H1 (cell line): ENCODE data around the gene CELF1. TPM values are rescaled to one million over a fixed set of nuclear protein-coding genes. Genes with fewer than 3 reads are reported as not detected.

Source experiments
- CTCF ChIA-PET: fragments of 300-600 bp; sonication (Branson Sonifier 250); formaldehyde crosslinking; loops from one replicate; lab custom pipeline; 2021; ENCODE audit not compliant: partially characterized antibody; lab: Charles Lee
- POLR2A ChIA-PET: fragments of 300-600 bp; sonication (Branson Sonifier 250); formaldehyde crosslinking; loops from one replicate; lab custom pipeline; 2021; ENCODE audit warnings: inconsistent platforms; ENCODE audit not compliant: partially characterized antibody; lab: Charles Lee
- DNase-seq, 2 experiments: peaks; one replicate each; pipeline versions ENCODE4 v3.0.0 to v3.0.0-alpha.2; 2010 to 2022; ENCODE audit warnings: low spot score in 2 of 2, low read depth in 1 of 2, mixed read lengths in 1 of 2
- FAIRE-seq: peaks from 2 replicates; lab custom pipeline; 2011; peaks lifted over from hg19 to GRCh38; lab: Jason Lieb, UNC
- H2AFZ ChIP-seq: 2 replicates; pipeline ENCODE4 v1.8.1; 2012; ENCODE audit warnings: low read length, inconsistent platforms
- H2AK5ac ChIP-seq: 2 replicates; pipeline ENCODE4 v1.6.1; 2013; ENCODE audit warnings: low read depth, low read length
- H2BK120ac ChIP-seq: replicated peaks from 2 replicates; pipeline ENCODE3; 2013; ENCODE audit warnings: low read depth, low read length, inconsistent platforms
- H2BK12ac ChIP-seq: 2 replicates; pipeline ENCODE4 v1.6.1; 2013; ENCODE audit warnings: low read depth, low read length
- H2BK15ac ChIP-seq: 2 replicates; pipeline ENCODE4 v1.6.1; 2013; ENCODE audit warnings: low read length
- H2BK20ac ChIP-seq: 2 replicates; pipeline ENCODE4 v1.6.1; 2013; ENCODE audit warnings: low read length
- H2BK5ac ChIP-seq: 2 replicates; pipeline ENCODE4 v1.6.1; 2013; ENCODE audit warnings: low read depth, low read length
- H3K14ac ChIP-seq: 2 replicates; pipeline ENCODE4 v1.6.1; 2013; ENCODE audit warnings: inconsistent platforms; ENCODE audit not compliant: insufficient read length
- H3K18ac ChIP-seq: 2 replicates; pipeline ENCODE4 v1.6.1; 2013; ENCODE audit warnings: low read length; ENCODE audit errors: extremely low read depth
- H3K23ac ChIP-seq: 2 replicates; pipeline ENCODE4 v1.6.1; 2013; ENCODE audit warnings: inconsistent platforms; ENCODE audit not compliant: insufficient read length
- H3K23me2 ChIP-seq: 2 replicates; pipeline ENCODE4 v1.6.1; 2013; ENCODE audit warnings: low read depth, low read length
- H3K27ac ChIP-seq: 2 replicates; pipeline ENCODE4 v1.6.1; 2011; ENCODE audit warnings: low read depth, low read length, inconsistent platforms
- H3K27me3 ChIP-seq, 4 experiments: replicated peaks in 1 of 4; 1 replicate in 1 of 4; 2 replicates in 3 of 4; pipeline versions ENCODE4 v1.6.1 to v1.8.1; 2011 to 2013; ENCODE audit warnings: low read length in 3 of 4, mild to moderate bottlenecking in 3 of 4, inconsistent platforms in 2 of 4, mixed read lengths in 2 of 4, moderate library complexity in 1 of 4; ENCODE audit not compliant: control insufficient read depth in 3 of 4, insufficient read depth in 3 of 4; ENCODE audit errors: extremely low read depth in 1 of 4
- H3K36me3 ChIP-seq, 4 experiments: 2 replicates each; pipeline versions ENCODE4 v1.6.1 to v1.8.1; 2011 to 2013; ENCODE audit warnings: mild to moderate bottlenecking in 4 of 4, low read length in 3 of 4, moderate library complexity in 2 of 4, control low read depth in 1 of 4, inconsistent platforms in 1 of 4; ENCODE audit not compliant: insufficient read depth in 4 of 4, control insufficient read depth in 2 of 4
- H3K4ac ChIP-seq: replicated peaks from 2 replicates; pipeline ENCODE3; 2013; ENCODE audit warnings: low read length, low read depth, mixed read lengths, inconsistent platforms; ENCODE audit not compliant: insufficient read length
- H3K4me1 ChIP-seq, 4 experiments: replicated peaks in 1 of 4; 1 replicate in 1 of 4; 2 replicates in 3 of 4; pipeline versions ENCODE4 v1.6.1 to v1.8.1; 2011 to 2013; ENCODE audit warnings: low read length in 3 of 4, inconsistent platforms in 2 of 4, mixed read lengths in 1 of 4; ENCODE audit not compliant: insufficient read depth in 4 of 4, control insufficient read depth in 3 of 4
- H3K4me2 ChIP-seq, 2 experiments: 2 replicates each; pipeline versions ENCODE4 v1.6.1 to v1.8.1; 2011 to 2013; ENCODE audit warnings: low read depth in 2 of 2, low read length in 2 of 2, control low read depth in 1 of 2, inconsistent platforms in 1 of 2, mild to moderate bottlenecking in 1 of 2; ENCODE audit not compliant: insufficient read depth in 1 of 2
- H3K4me3 ChIP-seq, 4 experiments: fragments of 200-600, 300-600 bp in 1 of 4; sonication (generic), shearing (Covaris generic), sonication (Bioruptor Twin) in 1 of 4; 2 replicates each; pipeline versions ENCODE4 v1.5.1 to v1.8.1; 2011 to 2016; ENCODE audit warnings: low read length in 4 of 4, low read depth in 3 of 4, control low read depth in 2 of 4, inconsistent platforms in 2 of 4, mild to moderate bottlenecking in 2 of 4, mixed read lengths in 1 of 4, moderate library complexity in 1 of 4; ENCODE audit not compliant: insufficient read depth in 2 of 4; ENCODE audit errors: extremely low read depth in 1 of 4
- H3K56ac ChIP-seq: replicated peaks from 2 replicates; pipeline ENCODE3; 2013; ENCODE audit warnings: low read depth, mild to moderate bottlenecking, mixed read lengths, low read length, inconsistent platforms; ENCODE audit not compliant: insufficient read length
- H3K79me1 ChIP-seq: 2 replicates; pipeline ENCODE4 v1.6.1; 2013; ENCODE audit warnings: low read depth, low read length, control low read depth
- H3K79me2 ChIP-seq, 2 experiments: 2 replicates each; pipeline versions ENCODE4 v1.6.1 to v1.8.1; 2012 to 2013; ENCODE audit warnings: low read length in 2 of 2, mild to moderate bottlenecking in 2 of 2, inconsistent platforms in 1 of 2; ENCODE audit not compliant: insufficient read depth in 2 of 2, control insufficient read depth in 1 of 2
- H3K9ac ChIP-seq, 4 experiments: replicated peaks in 1 of 4; 1 replicate in 1 of 4; 2 replicates in 3 of 4; pipeline versions ENCODE4 v1.6.1 to v1.8.1; 2011 to 2013; ENCODE audit warnings: low read depth in 3 of 4, low read length in 3 of 4, control low read depth in 2 of 4, mild to moderate bottlenecking in 2 of 4, moderate library complexity in 2 of 4, inconsistent platforms in 1 of 4; ENCODE audit errors: extremely low read depth in 1 of 4
- H3K9me3 ChIP-seq, 2 experiments: 2 replicates each; pipeline versions ENCODE4 v1.6.1 to v1.8.1; 2012 to 2013; ENCODE audit warnings: mild to moderate bottlenecking in 2 of 2, moderate library complexity in 2 of 2, control low read depth in 1 of 2, inconsistent platforms in 1 of 2, low read depth in 1 of 2, low read length in 1 of 2, mixed read lengths in 1 of 2; ENCODE audit not compliant: insufficient read depth in 2 of 2
- H4K20me1 ChIP-seq, 2 experiments: replicated peaks in 1 of 2; 2 replicates each; pipeline versions ENCODE3 to v1.8.1; 2011 to 2013; ENCODE audit warnings: inconsistent platforms in 2 of 2, low read length in 2 of 2, mild to moderate bottlenecking in 1 of 2; ENCODE audit not compliant: insufficient read depth in 2 of 2, control insufficient read depth in 1 of 2
- H4K5ac ChIP-seq: 2 replicates; pipeline ENCODE4 v1.6.1; 2013; ENCODE audit warnings: low read length, low read depth, mixed read lengths, inconsistent platforms; ENCODE audit not compliant: insufficient read length
- H4K8ac ChIP-seq: 2 replicates; pipeline ENCODE4 v1.8.0; 2013; ENCODE audit warnings: mild to moderate bottlenecking, moderate library complexity, low read length, inconsistent platforms; ENCODE audit not compliant: insufficient read depth; ENCODE audit errors: extremely low read depth
- H4K91ac ChIP-seq: replicated peaks from 2 replicates; pipeline ENCODE3; 2013; ENCODE audit warnings: low read length, mixed read lengths, inconsistent platforms; ENCODE audit not compliant: insufficient read length
- CHD2 ChIP-seq: IDR thresholded peaks from 2 replicates; pipeline ENCODE4 v1.6.1; 2012; ENCODE audit warnings: low read length, improper control_type of control experiment
- EP300 ChIP-seq, 2 experiments: IDR thresholded peaks; 1 replicate in 1 of 2; 2 replicates in 1 of 2; pipeline ENCODE4 v1.6.1; 2011 to 2012; ENCODE audit warnings: low read depth in 2 of 2, low read length in 2 of 2, mild to moderate bottlenecking in 2 of 2, borderline replicate concordance in 1 of 2, inconsistent platforms in 1 of 2, moderate library complexity in 1 of 2
- GABPA ChIP-seq: IDR thresholded peaks from 2 replicates; pipeline ENCODE4 v1.6.1; 2011; ENCODE audit warnings: mild to moderate bottlenecking, low read length, moderate library complexity, borderline replicate concordance; ENCODE audit not compliant: insufficient read depth
- NRF1 ChIP-seq: IDR thresholded peaks from 2 replicates; pipeline ENCODE4 v1.6.1; 2011; ENCODE audit warnings: mild to moderate bottlenecking, low read depth, low read length, improper control_type of control experiment
- POLR2AphosphoS5 ChIP-seq: IDR thresholded peaks from 2 replicates; pipeline ENCODE4 v1.6.1; 2011; ENCODE audit warnings: low read depth, low read length
- RNF2 ChIP-seq: fragments of 200-900, 300-1000 bp; sonication (generic); IDR thresholded peaks from 2 replicates; pipeline ENCODE4 v1.7.1; 2016; ENCODE audit warnings: borderline replicate concordance, low read depth, mild to moderate bottlenecking, antibody characterized with exemption, low read length; ENCODE audit not compliant: poor library complexity, severe bottlenecking; ENCODE audit errors: missing control alignments
- SIRT6 ChIP-seq: IDR thresholded peaks from one replicate; pipeline ENCODE4 v1.7.1; 2012; ENCODE audit warnings: low read length, inconsistent platforms
- WGBS, 2 experiments: shearing (Covaris generic) in 1 of 2; methylation state at CpG; one replicate each; pipeline versions ENCODE4 v1.1.6 to v1.1.7; 2013 to 2015; ENCODE audit warnings: low lambda C conversion rate in 2 of 2, mixed read lengths in 2 of 2, inconsistent platforms in 1 of 2, low coverage in 1 of 2, missing lambda C conversion rate in 1 of 2; ENCODE audit not compliant: insufficient replicate concordance in 2 of 2, insufficient coverage in 1 of 2, insufficient read length in 1 of 2; ENCODE audit errors: extremely low coverage in 1 of 2, missing lambda C conversion rate in 1 of 2; 5-methylcytosine and 5-hydroxymethylcytosine counted together
- polyA plus RNA-seq, 7 experiments: library from polyadenylated mRNA; depleted of rRNA in 3 of 7; stranded (reverse) in 5 of 7; unstranded in 2 of 7; fragments of >200 nt in 5 of 7; fragments of 200-250 nt in 2 of 7; gene quantifications; 1 replicate in 5 of 7; 2 replicates in 1 of 7; 4 replicates in 1 of 7; pipeline versions ENCODE4 v1.2.1 to v1.2.3, GENCODE V29; 2011 to 2013; ENCODE audit warnings: missing spikeins in 2 of 7, mixed read lengths in 2 of 7
- total RNA-seq: library from RNA; stranded (reverse); fragmentation: NEBNext Ultra II Directional; extraction: Animal tissue kit (Norgen Biotek cat#: 25700); gene quantifications from 2 replicates; pipeline ENCODE4 v1.2.1, GENCODE V29; 2021
- TF ChIP-seq, protein P1 (sequence below): IDR thresholded peaks from 2 replicates; pipeline ENCODE4 v1.6.1; 2012; ENCODE audit warnings: inconsistent platforms

The CELF1 gene
- total and polyA plus RNA-seq, 2 of the 8 experiments (the other 6 are each of a cell fraction or from before 2014, with no cell fraction given) = 131 to 197 TPM

GRCh38 chr11:47499161-47499560 is 53.8 kb downstream of the CELF1 start:
- H3K36me3 ChIP-seq = peaks cover 0 to 16% (median 0%) of the 10 kb centered on the region in 4 experiments; a peak in 2 of 8 replicates
- H3K4me1 ChIP-seq = peaks cover 0 to 12% (median 2%) of the 10 kb centered on the region in 4 experiments; a peak in 5 of 7 replicates
- FAIRE-seq (no peak), DNase-seq (no peak)
- H3K23me2 ChIP-seq = no peaks in the 10 kb centered on the region; the same call in 1 of the 2 replicates
- no peaks in the 10 kb centered on the region for H3K27me3 ChIP-seq
- H3K4me2 ChIP-seq = no peak overlapping the region
- 82% methylated on average over 2 of the region's 2 CpGs; no CpG with 5 or more reads in 1 of the 2 experiments for WGBS, 2 experiments
- H2BK20ac ChIP-seq = no peak overlapping the region
- no peak overlapping the region for H4K8ac ChIP-seq
- no peak for TF ChIP-seq RNF2
- no peak for TF ChIP-seq CHD2
- TF ChIP-seq, protein P1, sequence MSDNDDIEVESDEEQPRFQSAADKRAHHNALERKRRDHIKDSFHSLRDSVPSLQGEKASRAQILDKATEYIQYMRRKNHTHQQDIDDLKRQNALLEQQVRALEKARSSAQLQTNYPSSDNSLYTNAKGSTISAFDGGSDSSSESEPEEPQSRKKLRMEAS = no peak
- TF ChIP-seq GABPA = no peak
- TF ChIP-seq EP300 (IDR thresholded peaks at IDR 0.05; ENCODE audit: borderline replicate concordance in 1 of 2, low read depth in 2 of 2, low read length in 2 of 2) = no peak
- no peak for TF ChIP-seq POLR2AphosphoS5
- TF ChIP-seq SIRT6 = no peak
- TF ChIP-seq NRF1 = no peak
- H3K23ac ChIP-seq = no peak overlapping the region
- 0 out of 2 replicates have a peak overlapping the region, but pooled peaks have one; percentile 11 for H3K27ac ChIP-seq
- no peak overlapping the region for H3K4me3 ChIP-seq
- H2BK5ac ChIP-seq = no peak overlapping the region
- no peak overlapping the region for H2BK120ac ChIP-seq
- POLR2A ChIA-PET = interaction anchor here (0.9 to 1.8 kb wide), 4 partner anchors 10 to 53 kb away, joined by 3 to 5 read pairs (median 4); no protein-coding TSS in a partner anchor
- H3K9ac ChIP-seq = no peak overlapping the region
- no peak overlapping the region for H2BK12ac ChIP-seq
- H3K79me2 ChIP-seq = peaks cover 9 to 98% of the 10 kb centered on the region in 2 experiments
- no peak overlapping the region for H4K91ac ChIP-seq
- H3K56ac ChIP-seq = no peak overlapping the region
- H3K14ac ChIP-seq = no peak overlapping the region
- no peak overlapping the region for H2BK15ac ChIP-seq
- H2AK5ac ChIP-seq = no peak overlapping the region
- H3K9me3 ChIP-seq = no peaks in the 10 kb centered on the region
- no peak overlapping the region for H3K4ac ChIP-seq
- H3K79me1 ChIP-seq = peaks cover 21% of the 10 kb centered on the region
- CTCF ChIA-PET = interaction anchor here (1.9 to 2.1 kb wide), 2 partner anchors 10 to 118 kb away, joined by 6 to 7 read pairs; no protein-coding TSS in a partner anchor
- no peak overlapping the region for H2AFZ ChIP-seq
- H4K20me1 ChIP-seq = peaks cover 8 to 21% of the 10 kb centered on the region in 2 experiments
- no peak overlapping the region for H4K5ac ChIP-seq
- no peak overlapping the region for H3K18ac ChIP-seq
